AG08395 (cell line): ENCODE measurements around the gene BID.
"Not testable (repeated sequence)": the region's sequence is repeated elsewhere in the genome, so short reads cannot be mapped to it uniquely, and the experiment has no call there.

ENCODE experiments used
- DNase-seq: peaks from one replicate; pipeline ENCODE4 v3.0.0; 2012; ENCODE audit warnings: mixed read lengths, low spot score

The BID gene

GRCh38 chr22:17703811-17704210 lies 70.5 kb downstream of the BID start:
- no peak for DNase-seq

- no peak for DNase-seq
Observed at GRCh38 chr22:17700778-17701177, 73.5 kb downstream of the BID start.

- DNase-seq = no peak
Observed at GRCh38 chr22:17699696-17700340, 74.5 kb downstream of the BID start.

- no peak for DNase-seq
Observed at GRCh38 chr22:17698948-17699347, 75.3 kb downstream of the BID start.

- DNase-seq = not testable (repeated sequence)
Observed at GRCh38 chr22:17698276-17698675, 76.0 kb downstream of the BID start.

DNA sequence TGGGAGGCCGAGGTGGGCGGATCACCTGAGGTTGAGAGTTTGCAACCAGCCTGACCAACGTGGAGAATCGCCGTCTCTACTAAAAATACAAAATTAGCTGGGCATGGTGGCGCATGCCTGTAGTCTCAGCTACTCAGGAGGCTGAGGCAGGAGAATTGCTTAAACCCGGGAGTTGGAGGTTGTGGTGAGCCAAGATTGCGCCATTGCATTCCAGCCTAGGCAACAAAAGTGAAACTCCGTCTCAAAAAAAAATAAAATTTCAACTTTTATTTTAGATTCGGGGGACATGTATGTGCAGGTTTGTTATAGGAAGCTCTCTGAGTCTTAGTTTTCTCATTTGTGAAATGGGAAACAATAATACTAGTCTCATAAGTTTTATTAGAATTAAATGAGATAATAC lies 77.1 kb downstream of the BID start:
- DNase-seq = not testable (repeated sequence)

DNA sequence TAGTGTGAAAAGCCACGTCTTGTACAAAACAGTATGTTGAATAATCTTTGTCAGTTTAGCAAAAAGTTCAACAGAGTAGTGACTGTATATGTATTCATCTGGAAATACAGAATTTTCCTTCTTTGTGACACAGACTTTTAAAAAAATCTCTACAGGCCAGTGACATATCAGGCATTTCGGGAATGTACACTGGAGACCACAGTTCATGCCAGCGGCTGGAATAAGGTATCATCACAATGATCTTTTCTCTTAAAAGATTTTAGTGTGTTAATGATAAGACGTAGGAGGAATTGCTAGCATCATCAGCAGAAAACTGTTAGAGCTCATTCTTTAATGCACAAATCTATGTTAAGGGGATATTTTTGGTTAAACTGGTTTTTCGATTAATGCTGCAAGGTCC lies 78.3 kb downstream of the BID start:
- no peak for DNase-seq

DNA sequence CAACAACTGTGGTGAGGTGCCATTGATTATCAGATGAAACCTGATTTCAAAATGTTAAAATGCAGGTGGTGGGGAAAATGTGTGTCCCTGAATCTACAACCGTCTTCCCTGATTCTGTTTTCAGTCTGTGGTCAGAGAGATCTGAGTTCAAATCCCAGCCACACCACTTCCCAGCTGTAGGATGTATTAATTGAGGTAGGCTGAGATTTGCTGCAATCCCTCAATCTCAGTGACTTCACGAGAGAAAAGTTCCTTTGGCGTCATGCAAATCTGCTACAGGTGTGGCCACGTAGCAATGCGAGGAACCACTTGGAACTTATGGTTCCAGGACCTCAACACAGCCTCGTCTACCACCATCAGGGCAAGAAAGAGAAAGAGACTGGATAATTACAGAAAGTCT lies 79.5 kb downstream of the BID start:
- no peak for DNase-seq

DNA sequence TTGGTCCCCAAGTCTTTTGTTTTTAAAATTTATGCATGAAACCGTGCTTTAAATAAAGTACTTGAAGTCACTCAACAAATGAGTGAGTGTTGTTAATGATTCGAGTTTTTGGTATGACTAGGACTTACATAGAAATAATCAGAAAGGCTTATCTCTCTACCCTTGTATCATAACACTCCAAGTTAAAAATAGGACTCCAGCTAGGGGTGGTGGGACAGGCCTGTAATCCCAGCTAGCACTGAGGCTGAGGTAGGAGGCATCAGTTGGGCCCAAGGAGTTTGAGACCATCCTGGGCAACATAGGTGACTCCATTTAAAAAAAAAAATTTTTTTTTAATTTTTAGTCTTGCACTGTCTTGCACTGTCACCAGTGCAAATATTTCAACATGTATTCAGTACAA lies 80.1 kb downstream of the BID start:
- DNase-seq = no peak

DNA sequence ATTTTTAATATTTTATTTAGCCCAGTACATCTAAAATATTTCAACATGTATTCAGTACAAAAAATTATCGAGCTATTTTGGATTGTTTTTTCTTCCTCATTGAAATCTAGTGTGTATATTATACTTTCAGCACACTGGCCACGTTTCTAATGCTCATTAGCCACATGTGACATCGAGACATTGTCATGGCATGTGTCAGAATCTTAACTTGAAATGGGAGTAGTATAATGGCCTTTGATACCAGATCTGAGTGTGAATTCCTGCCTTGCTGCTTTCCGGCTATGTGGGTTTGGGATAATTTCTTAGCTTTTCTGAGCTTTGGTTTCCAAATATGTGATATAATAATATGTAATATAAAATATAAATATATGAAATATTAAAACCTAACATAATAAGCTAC lies 81.4 kb downstream of the BID start:
- no peak for DNase-seq

DNA sequence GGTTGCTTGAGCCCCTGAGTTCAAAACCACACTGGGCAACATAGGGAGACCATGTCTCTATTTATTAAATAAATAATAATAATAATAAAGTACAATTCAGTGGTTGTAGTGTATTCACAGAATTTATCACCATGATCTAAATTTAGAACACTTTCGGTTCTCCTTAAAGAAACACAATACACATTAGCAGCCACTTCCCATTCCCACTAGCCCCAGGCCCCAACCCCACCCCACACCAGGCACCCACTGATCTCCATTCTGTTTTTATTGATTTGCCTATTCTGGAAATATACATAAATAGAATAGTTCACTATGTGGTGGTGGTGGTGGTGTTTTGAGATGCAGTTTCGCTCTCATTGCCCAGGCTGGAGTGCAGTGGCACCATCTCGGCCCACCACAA lies 90.0 kb downstream of the BID start:
- DNase-seq = no peak
